Hematopoietic multipotent progenitor cell treated with erythropoietin and hydrocortisone succinate and interleukin-3 and kit ligand, for 6 days (in vitro differentiated cells): ENCODE measurements around the gene KCNH5.

Experiments
- DNase-seq: peaks from one replicate; pipeline ENCODE4 v3.0.0-alpha.2; 2015

The KCNH5 gene

DNA sequence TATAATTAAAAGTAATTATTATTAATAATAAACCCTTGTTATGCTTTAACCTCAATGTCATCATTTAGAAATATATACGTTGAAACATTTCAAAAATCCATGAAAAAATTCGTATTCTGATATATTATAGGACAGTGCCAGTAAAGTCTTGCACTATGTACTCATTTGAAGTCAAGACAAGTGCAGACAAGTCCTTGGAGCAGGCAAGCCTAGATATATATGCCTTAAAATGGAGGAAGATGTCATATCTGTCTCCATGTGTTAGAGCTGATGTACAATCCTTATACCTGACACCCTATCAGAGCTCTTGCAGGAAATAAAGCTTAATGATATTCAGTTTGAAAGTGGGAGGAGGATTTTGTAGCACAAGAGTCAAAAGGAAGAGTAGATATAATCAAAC lies 310.4 kb downstream of the KCNH5 start:
- no peak for DNase-seq

DNA sequence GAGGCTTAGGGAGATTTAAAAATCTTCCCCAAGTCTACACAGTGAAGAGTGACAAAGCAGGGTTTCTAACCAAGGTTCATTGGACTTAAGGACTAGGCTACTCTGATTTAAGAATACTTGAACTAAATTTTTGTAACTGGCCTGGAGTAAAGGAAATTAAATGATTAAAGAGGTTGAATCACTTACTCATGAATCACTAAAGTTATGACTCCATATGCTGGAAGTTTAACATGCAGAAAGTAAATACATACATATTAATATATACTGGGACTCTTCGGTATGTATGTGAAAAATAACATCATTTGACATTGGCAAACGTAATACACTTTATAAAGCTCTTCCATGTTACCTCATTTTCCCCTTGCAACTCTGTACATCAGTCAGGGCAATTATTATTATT lies 322.9 kb downstream of the KCNH5 start:
- DNase-seq, result no peak

DNA sequence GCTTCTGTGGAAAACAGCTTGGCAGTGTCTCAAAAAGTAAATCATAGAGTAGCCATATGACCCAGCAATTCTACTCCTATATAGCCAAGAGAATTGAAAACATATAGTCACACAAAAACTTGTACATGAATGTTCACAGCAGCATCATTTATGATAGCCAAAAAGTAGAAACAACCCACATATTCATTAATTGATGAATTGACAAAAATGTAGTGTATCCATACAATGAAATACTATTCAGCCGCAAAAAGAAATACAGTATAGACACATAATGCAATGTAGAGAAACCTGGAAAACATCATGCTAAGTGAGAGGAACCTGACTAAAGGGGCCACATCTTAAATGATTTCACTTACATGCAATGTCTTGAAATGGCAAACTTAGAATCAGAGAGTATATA lies 326.6 kb downstream of the KCNH5 start:
- no peak for DNase-seq

DNA sequence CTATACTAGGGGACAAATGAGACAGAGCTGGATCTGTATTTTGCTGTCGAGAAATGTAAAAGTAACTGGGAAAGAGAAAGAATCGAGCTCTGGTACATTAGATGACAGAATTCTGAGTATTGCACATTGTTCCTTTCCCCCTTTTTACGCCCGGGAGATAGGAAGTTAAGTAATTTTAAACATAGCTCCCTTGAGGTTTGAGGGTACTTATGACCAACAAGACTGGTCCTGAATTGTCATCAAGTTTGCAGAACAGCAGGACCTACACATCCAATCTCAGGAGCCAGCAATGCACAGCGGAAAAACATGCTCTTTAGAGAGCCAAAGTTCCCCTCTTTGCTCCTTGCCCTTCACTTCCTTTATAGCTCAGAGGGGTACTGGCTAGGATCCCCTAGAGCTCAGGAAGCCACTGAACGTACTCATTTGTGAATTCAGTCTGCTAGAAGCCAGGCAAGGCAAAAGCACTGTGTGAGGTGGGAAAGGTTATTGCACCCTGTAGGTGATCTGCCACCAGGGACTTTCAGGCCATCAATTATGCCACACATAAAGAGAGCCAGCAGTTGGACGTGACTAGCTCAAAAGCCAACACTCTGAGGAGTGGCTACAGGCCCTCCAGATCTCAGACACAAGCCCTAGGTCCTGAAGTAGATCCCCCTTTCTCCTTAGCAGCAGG lies 333.8 kb downstream of the KCNH5 start:
- DNase-seq, result no peak

DNA sequence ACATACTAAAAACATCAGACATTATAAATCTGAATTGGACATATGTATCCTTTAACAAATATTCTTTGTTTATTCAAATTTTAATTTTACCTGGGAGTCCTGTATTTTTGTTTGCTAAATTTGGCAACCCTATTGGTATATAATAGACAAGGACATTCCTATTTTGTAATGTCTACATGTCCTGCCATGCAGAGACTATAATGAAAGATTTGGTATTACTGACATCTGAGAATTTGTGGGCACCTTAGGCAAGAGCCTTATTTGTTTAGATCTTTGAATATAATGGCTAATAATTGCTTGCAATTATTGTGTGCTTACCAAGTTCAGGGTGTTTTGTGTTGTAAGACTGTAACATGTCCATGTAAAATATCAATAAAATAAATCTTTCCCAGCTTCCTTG lies 334.4 kb downstream of the KCNH5 start:
- no peak for DNase-seq

DNA sequence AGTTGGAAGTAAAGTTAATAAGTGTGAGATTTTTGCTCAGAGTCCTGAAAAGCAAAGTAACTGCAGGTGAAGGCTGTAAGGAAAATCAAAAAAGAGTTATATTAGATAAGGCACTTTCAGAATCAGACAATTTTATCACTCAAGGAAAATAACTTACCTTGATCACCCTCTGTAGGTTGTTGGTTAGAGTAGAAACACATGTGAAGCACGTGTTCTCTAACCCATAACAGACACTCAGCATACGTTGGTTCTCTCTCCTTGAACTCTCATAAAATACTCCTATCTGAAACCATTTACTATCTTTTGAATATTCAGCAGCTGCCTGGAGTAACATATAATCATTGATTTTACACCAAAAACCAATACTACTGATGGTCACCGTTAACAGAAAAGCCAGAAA lies 335.5 kb downstream of the KCNH5 start:
- no peak for DNase-seq

DNA sequence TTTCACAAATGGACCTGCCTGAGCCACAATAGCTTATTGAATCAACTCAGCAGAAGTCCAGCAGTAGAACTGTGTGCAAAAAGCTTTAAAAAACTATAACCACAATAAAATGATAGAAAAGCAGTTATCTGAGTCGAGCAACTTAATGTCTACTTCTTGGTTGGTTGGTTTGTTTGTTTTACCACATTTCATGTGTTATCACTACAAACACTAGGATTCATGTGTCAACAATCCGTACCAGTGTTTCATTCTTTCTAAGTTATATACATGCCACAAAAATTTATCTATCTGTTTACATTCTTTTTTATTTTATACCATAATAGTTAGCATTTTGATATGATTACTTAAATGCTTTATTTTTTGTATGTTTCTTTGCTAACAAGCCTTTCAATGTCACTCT lies 339.0 kb downstream of the KCNH5 start:
- DNase-seq, result no peak

DNA sequence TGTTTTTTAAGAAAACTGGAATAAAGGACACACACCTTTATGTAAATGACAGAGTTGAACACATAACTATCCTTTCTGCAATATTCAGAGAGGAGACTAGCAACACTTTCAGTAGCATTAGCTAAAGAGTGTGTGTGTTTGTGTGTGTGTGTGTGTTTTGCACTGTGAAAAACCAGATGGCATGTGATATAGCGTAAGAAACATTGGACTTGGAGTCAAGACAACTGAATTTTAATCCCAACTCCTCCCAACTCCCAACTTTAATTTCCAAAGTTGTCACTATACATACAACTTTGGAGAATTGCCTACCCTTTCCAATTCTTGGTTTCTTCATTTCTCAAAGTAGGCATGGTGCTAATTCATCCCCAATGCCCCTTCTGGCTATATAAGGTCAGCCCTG lies 347.8 kb downstream of the KCNH5 start:
- DNase-seq, result no peak

DNA sequence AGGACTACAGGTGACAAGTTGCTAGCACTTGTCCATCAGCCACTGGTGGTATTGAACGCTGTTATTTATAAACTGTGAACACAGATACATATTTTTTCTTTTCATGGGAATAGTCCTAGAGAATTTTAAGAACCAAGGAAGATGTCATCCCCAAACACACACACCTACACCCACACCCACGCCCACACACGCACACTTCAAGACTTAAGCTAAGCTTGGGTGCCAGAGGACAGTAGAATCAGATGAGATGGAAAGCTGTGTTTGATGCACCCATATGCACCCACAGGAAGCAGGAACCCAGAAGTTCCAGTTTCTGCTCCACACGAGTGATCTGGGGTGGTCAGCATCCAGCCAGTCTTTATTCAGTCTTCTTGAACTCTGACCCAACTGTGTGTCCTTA lies 348.3 kb downstream of the KCNH5 start:
- no peak for DNase-seq

DNA sequence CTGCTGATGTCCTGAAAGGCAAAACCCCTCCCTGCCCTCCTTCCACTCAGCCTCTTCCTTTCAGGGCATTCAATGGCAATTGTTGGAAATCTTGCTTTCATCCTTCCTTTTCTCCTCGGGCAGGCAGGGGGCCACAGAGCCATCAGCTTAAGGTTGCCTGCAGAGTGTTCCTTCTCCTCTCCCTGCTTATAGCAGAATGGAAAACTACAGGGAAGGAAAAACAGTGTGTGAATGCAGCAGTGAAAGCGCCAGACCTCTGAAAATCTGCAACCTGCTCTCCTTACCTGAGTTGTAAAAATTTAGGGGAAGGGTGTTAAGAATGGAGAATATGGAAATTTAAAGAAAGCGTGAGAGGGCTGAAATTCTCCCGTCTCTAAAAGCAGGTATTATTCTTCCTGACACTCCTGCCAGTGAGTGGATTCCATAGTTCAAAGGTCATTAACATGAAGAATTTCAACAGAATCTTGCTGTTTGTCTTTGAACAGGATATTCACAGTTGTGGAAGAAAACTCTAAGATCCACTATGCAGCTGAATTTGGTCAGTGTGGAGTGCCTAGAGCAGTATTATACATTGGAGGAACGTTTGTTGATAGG lies 348.8 kb downstream of the KCNH5 start:
- DNase-seq, result no peak

DNA sequence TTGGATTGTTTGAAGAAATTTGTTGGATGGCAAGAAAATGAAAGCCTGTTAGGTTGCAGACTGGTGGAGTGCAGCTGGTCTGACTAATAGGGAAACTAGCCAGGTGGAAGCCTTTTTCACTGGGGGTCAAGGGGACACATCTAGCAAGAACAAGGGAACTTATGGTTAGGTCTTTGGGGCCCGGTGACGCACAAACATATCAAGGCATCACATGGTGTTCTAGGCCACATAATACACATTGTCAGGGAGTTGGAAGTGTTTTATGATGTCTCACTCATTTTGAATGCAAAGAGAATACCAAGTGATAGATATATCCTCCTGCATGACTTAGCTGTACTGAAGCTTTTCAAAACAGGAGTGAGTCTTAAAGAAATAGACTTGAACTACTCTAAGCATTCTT lies 351.2 kb downstream of the KCNH5 start:
- no peak for DNase-seq

DNA sequence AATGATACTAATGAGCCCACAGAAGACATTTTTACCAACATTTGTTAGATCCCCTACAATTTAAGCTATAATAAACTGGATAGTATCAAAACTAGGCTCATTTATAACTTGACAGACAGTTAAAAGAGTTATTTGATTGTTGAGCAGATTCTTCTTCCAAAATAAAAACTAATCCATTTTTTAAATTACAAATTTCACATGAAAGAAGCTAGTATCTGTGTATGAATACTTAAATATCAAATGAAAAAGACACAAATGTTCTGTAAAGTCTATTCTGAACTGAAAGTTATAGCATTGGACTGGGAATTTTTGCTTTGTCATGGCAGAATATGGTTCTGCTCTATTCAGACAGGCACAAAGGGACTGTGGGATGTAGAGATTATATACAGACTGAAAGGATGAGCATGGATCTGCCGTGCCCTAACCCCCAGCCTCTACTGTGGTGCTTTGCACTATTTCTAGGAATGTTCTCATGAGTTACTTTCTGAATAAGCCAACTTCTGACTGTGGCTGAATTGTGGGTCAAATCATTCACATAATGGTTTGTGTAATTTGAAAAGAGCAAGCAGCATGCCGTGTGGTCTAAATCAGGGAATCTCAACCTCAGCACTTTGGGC lies 352.7 kb downstream of the KCNH5 start:
- no peak for DNase-seq

DNA sequence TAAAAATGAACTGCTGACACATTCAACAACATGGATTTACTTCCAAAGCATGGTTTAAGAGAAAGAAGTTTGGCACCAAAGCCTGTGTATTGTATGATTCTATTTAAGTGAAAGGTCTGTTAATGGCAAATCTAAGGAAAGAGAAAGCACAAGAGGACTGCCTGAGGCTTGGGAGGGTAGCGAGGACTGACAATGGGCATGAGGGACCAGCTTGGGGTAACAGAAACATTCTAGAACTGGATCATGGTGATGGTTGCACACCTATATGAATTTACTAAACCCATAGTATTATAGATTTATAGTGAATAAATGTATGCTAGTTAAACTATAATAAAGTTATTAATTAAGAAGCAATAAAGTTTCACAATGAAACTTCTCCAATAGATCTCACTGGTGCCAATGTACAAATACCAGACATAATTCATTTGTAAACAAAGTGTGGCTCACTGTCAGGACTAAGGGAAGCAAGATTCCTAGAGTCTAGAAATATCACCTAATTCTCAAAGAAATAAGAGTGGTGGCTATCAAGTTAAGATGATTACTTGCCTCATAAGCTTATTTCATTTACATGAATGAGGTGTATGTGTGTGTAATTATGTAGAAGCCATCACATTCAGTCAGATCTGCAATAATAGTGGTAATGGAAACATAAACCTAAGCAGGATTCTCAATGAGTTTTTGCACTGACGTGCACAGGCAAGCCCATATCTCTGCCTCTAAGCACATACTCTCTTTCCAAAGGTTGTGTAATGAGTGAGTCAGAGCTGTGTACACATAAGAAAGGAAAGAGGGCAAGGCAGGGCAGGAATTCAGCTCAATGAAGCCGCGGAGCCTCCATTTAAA lies 353.4 kb downstream of the KCNH5 start:
- no peak for DNase-seq

DNA sequence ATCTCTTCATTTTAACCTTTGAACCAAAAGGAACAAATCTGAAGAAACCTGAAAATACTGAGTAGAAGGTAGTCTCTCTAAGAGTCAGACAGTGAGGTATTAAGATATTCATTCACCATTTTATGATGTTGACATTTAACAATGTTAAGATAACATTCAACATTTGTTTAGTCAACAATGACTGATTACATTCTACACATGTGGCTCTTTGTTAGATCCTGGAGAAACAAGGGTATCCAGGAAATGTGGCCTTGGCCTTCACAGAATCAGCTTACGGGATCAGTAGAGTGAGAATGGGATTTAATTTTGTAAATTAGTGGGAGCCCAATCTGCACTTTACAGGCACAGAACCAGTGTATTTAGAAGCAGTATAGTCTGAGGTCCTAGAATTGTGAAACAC lies 355.5 kb downstream of the KCNH5 start:
- DNase-seq, result no peak

DNA sequence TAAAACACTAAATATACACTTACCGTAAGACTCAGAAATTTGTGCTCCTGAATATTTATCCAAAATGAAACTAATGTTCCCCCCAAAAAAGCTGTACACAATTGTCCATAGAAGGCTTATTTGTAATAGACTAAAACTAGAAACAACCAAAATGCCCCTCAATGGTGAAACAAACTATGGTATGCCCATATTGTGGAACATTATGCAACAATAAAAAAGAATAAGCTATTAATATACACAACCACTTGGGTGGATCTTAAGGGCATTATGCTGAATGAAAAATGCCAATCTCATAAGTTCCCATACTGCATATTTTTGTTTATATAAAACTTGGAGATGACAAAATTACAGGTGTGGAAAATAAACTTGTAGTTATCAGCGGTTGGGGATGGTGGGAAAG lies 357.4 kb downstream of the KCNH5 start:
- no peak for DNase-seq

DNA sequence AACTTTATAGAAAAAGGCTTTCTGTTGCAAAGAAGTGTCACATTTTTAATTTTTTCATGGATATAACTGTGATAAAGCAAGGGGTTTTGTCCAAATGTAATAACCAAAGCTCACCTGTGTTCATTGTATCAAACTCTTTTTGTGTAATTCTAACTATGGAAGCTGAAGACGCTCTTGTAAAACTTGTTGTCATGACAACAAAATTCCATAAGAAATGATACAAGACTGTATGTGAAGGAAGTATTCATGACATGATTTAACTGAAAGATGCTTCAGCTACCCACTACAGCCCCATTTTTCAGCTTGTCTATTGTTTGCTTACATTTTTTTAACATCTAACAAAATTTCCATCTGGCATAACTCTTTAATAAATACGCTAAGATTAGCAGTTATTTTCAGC lies 360.9 kb downstream of the KCNH5 start:
- no peak for DNase-seq

DNA sequence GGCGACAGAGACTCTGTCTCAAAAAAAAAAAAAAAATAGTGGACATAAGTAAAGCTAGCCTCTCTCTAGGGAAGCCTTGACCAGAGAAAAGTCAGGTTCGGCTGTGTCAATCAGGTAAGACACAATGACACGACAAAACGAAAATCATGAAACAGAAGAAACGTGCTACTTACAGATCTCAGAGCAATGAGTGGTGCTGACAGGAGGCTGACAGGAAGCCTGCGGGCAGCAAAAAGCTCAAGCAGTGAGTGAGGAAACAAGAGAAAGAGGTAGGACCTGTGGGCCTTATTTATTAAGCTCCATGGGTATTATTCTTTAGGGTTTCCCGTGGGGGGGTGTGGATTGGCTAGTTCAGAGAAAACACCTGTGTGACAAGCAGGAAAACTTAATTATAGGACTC lies 363.1 kb downstream of the KCNH5 start:
- no peak for DNase-seq

DNA sequence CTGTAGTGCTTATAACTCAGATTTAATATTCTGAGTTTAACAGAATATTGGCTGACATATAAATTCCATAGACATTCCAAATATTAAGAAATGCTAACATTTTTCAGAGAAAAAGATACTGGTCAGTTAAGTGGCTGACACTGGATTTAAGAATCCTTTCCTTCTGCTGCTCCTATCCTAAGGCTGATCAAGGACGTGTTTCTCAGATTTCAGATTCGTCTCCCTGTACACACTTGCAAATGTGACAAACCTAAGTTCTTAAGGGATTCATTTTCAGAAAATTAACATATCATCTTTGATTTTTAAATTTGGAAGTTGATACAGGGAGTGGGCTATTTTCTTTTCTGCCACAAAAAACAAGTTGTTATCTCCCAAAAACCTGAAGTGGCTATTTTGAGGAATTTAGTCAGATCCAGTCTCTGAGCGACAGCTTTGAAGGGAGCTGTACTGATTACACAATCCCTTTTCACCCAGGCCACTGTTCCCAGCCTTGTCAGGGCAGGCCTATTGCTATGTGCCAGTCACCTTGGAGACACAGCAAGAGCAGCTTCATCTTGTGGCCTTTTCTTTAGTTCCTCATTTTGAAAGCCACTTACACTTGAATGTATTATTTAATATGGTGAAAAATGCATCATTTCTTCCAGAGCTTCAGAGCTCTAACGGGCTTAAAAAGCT lies 370.6 kb downstream of the KCNH5 start:
- DNase-seq, result no peak

DNA sequence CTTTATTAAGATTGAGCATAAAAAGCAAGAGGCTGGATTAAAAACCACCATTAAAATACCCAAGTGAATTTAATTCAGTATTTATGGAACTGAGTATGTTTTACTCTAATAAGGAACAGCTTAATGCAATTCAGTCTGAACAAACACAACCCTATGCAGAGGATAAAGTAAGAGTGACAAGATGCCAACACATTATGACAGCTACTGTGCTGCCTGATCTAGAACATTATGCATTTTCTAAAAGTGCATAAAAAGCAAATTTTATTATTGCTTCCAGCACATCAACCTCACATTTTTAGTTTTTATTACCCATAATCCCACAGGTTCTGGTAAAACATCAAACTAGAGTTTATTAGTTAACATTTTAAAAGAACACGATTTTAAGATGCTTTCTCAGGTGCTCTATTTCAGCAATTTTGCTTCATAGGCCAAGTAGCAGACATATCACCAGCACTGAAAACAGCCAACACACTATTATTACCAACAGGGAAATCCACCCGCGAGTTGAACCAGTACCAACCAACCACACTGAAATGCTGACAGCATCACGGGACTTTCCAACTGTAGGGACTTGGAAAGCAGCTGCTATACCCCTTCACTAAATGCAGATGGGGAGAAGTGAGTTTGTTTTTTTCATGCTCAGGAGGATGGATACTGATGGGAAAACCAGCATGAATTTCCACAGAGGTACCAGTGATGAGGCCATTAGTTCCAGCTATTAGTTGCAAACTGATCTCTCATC lies 372.1 kb downstream of the KCNH5 start:
- no peak for DNase-seq

DNA sequence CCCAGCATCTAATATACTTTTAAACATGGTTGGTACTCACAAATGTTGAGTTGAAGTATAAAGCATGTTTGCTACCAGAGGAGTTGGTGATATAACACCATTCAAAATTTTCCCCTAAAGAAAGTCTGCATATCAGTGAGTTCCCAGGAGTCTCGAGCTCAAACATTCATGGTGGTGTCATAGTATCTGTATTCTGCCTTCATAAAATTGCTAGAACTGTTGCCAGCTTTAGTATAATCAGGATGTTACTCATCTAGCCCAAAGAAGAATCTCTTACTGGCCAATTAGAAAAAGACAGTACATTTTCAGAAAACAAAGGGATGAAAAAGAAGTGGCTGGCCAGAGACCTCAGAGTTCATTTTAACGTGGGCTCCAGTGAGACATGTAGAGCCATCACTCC lies 374.7 kb downstream of the KCNH5 start:
- DNase-seq, result no peak

DNA sequence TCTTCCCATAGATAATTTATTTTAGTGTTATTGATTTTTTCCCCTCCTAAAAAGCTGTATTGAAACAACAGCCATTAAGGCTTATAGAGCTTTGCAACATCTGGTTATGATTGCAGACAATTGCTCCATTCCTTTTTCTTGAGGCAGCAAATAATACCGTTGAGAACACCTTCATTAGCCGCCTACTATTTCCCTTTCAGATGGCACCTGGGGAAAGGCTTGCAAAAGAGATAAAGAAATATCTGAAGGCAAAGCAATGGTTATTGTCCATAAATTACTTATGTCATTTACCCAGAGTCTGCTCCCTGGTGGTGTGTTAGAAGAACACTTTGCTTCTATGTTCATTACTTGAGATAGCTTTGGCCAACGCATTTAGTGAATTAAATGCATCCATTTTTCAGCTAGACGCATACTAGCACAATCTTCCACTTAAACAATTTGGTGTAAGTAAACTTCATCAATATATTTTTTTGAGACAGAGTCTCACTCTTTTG lies 377.8 kb downstream of the KCNH5 start:
- no peak for DNase-seq

DNA sequence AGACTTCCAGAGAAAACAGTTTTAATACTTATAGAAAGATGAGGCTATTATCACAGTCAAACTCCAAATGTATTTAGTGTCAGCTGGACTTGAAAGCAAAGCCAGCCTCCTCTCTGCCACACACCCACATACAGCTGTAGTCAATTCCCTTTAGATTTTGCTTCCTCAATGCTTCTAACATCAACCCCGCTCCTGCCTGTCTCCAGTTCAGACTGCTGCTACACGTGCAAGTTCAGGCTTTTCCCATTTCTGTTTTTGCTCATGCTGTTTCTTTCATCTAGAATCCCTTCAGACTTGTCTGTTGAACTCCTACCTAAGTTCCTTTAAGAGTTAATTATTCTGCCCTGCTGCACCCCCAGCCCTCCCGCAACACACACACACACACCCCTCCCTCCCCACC lies 380.0 kb downstream of the KCNH5 start:
- no peak for DNase-seq
